Kidney epithelial cell (primary cell): Measurements from ENCODE around the gene CYP27A1. TPM values are rescaled to one million over a fixed set of nuclear protein-coding genes. Genes with fewer than 3 reads are reported as not detected.

ENCODE experiments used
- DNase-seq: peaks from one replicate; pipeline ENCODE4 v3.0.0-alpha.2; 2010; ENCODE audit warnings: low read depth
- H3K27me3 ChIP-seq: 2 replicates; pipeline ENCODE4 v1.6.0; 2011; ENCODE audit warnings: low read length; ENCODE audit not compliant: control insufficient read depth, insufficient read depth
- H3K36me3 ChIP-seq: 2 replicates; pipeline ENCODE4 v1.5.1; 2011; ENCODE audit warnings: low read length; ENCODE audit not compliant: control insufficient read depth, insufficient read depth
- H3K4me3 ChIP-seq: 2 replicates; pipeline ENCODE4 v1.5.1; 2011; ENCODE audit warnings: low read depth, mild to moderate bottlenecking, control low read depth, low read length
- CTCF ChIP-seq: IDR thresholded peaks from 2 replicates; pipeline ENCODE4 v1.5.1; 2011; ENCODE audit warnings: mild to moderate bottlenecking, moderate library complexity, low read length, control low read depth, inconsistent platforms; ENCODE audit not compliant: insufficient read depth, poor library complexity, severe bottlenecking
- total RNA-seq: library from RNA; depleted of rRNA; stranded (reverse); fragments of >200 nt; gene quantifications from 2 replicates; pipeline ENCODE4 v1.2.3, GENCODE V29; 2015

CYP27A1 gene
- total RNA-seq, 1 donor from 2014 or later, result 25.3 TPM

GRCh38 chr2:218853766-218854165, 71.8 kb downstream of the CYP27A1 start:
- no peak for TF ChIP-seq CTCF
- DNase-seq, result peak; percentile 43
- Histone ChIP-seq H3K36me3 (no peaks in the 10 kb centered on the region), H3K27me3 (peaks cover 37% of the 10 kb centered on the region), H3K4me3 (no peak overlapping the region)

GRCh38 chr2:218854860-218855259, 72.9 kb downstream of the CYP27A1 start:
- no peaks in the 10 kb centered on the region for H3K36me3 ChIP-seq
- no peak for DNase-seq
- TF ChIP-seq CTCF, result no peak
- H3K4me3 ChIP-seq, result no peak overlapping the region
- peaks cover 44% of the 10 kb centered on the region for H3K27me3 ChIP-seq

GRCh38 chr2:218855305-218856166, 73.6 kb downstream of the CYP27A1 start:
- no peak for DNase-seq
- Histone ChIP-seq H3K4me3 (no peak overlapping the region), H3K36me3 (no peaks in the 10 kb centered on the region), H3K27me3 (peaks cover 51% of the 10 kb centered on the region)
- TF ChIP-seq CTCF, result no peak

- peaks cover 55% of the 10 kb centered on the region for H3K27me3 ChIP-seq
- no peak for TF ChIP-seq CTCF
- no peaks in the 10 kb centered on the region for H3K36me3 ChIP-seq
- DNase-seq, result no peak
- no peak overlapping the region for H3K4me3 ChIP-seq
Measured at GRCh38 chr2:218856167-218856895, 74.4 kb downstream of the CYP27A1 start.

- H3K36me3 ChIP-seq, result no peaks in the 10 kb centered on the region
- DNase-seq, result no peak
- H3K4me3 ChIP-seq, result no peak overlapping the region
- H3K27me3 ChIP-seq, result peaks cover 59% of the 10 kb centered on the region
- no peak for TF ChIP-seq CTCF
Measured at GRCh38 chr2:218856896-218857243, 74.9 kb downstream of the CYP27A1 start.
